MM.1S (cell line): ENCODE results near the gene MON2.

Experiments
- EZH2 ChIP-seq: fragments of 300-600 bp; sonication (generic); optimal IDR thresholded peaks from 2 replicates; pipeline ENCODE3; 2017; ENCODE audit warnings: low read depth, mild to moderate bottlenecking, antibody characterized with exemption, low read length, mixed read lengths
- EZH2phosphoT487 ChIP-seq: fragments of 300-600 bp; sonication (generic); IDR thresholded peaks from 2 replicates; pipeline ENCODE4 v1.6.1; 2018; ENCODE audit warnings: antibody characterized with exemption, low read length
- TF ChIP-seq, protein P1 (sequence below): fragments of 300-600 bp; sonication (generic); IDR thresholded peaks from 2 replicates; pipeline ENCODE4 v1.5.1; 2016; ENCODE audit warnings: antibody characterized with exemption, low read length, mixed read lengths

DNA sequence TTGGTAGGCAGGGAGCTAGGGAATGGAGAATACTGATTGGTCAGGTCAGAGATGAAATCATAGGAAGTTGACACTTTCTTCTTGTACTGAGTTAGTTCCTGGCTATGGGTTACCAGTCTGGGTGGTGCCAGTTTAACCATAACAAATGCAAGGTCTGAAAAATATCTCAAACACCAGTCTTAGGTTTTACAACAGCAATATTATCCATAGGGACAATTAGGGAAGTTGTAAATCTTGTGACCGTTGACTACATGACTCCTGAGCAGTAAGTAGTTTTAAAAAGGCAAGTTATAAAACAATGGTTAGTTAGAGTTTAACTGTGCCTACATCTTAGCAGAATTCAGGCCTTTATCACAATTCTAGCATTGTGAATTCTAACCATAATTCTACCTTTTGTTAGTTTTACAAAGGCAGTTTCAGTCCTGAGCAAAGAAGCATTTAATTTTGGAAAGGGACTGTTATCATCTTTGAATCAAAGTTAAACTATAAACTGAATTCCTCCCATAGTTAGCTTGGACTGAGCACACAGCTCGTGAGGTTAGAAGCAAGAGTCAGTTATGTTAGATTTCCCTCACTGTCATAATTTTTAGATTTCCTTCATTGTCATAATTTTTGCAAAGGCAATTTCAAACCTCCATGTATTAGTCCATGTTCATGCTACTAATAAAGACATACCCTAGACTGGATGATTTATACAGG is 19.7 kb upstream of the MON2 start:
- TF ChIP-seq, protein P1, sequence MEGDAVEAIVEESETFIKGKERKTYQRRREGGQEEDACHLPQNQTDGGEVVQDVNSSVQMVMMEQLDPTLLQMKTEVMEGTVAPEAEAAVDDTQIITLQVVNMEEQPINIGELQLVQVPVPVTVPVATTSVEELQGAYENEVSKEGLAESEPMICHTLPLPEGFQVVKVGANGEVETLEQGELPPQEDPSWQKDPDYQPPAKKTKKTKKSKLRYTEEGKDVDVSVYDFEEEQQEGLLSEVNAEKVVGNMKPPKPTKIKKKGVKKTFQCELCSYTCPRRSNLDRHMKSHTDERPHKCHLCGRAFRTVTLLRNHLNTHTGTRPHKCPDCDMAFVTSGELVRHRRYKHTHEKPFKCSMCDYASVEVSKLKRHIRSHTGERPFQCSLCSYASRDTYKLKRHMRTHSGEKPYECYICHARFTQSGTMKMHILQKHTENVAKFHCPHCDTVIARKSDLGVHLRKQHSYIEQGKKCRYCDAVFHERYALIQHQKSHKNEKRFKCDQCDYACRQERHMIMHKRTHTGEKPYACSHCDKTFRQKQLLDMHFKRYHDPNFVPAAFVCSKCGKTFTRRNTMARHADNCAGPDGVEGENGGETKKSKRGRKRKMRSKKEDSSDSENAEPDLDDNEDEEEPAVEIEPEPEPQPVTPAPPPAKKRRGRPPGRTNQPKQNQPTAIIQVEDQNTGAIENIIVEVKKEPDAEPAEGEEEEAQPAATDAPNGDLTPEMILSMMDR: no peak
- TF ChIP-seq EZH2 (no peak), EZH2phosphoT487 (no peak)
